Panc1 (cell line): ENCODE measurements around the gene PSMB10. TPM values are rescaled to one million over a fixed set of nuclear protein-coding genes. Genes with fewer than 3 reads are reported as not detected.

Experiments
- ATAC-seq: fragments of 200-7000 bp; cut with Tn5 transposase; 2 replicates; pipeline ENCODE4 v1.9.1; 2020; ENCODE audit warnings: mild to moderate bottlenecking, moderate library complexity
- BruUV-seq: library from RNA; stranded (reverse); fragments of 400-500 nt; replicated peaks from 2 replicates; lab custom pipeline; 2021; lab: Mats Ljungman, UMichigan
- CTCF ChIA-PET: fragments of 300-600 bp; sonication (Branson Sonifier 250); formaldehyde crosslinking; loops from one replicate; lab custom pipeline; 2022; ENCODE audit warnings: antibody characterized with exemption; lab: Charles Lee
- POLR2A ChIA-PET: fragments of 300-600 bp; sonication (Branson Sonifier 250); formaldehyde crosslinking; loops from one replicate; lab custom pipeline; 2022; ENCODE audit warnings: antibody characterized with exemption; lab: Charles Lee
- DNase-seq: peaks from one replicate; pipeline ENCODE4 v3.0.0-alpha.2; 2010; ENCODE audit warnings: low read depth, low spot score
- H3K27ac ChIP-seq: 2 replicates; pipeline ENCODE4 v1.5.1; 2011; ENCODE audit warnings: mild to moderate bottlenecking, low read length, inconsistent platforms
- H3K27me3 ChIP-seq: fragments of 200-500 bp; sonication (Bioruptor generic); 2 replicates; pipeline ENCODE4 v1.6.0; 2014; ENCODE audit warnings: low read length, inconsistent platforms; ENCODE audit not compliant: control insufficient read depth, insufficient read depth
- H3K36me3 ChIP-seq: fragments of 200-500 bp; sonication (Bioruptor generic); 2 replicates; pipeline ENCODE4 v1.5.1; 2014; ENCODE audit warnings: inconsistent platforms, mild to moderate bottlenecking, low read length, moderate library complexity; ENCODE audit not compliant: control insufficient read depth, insufficient read depth
- H3K4me1 ChIP-seq: 2 replicates; pipeline ENCODE4 v1.5.1; 2011; ENCODE audit warnings: inconsistent platforms, mild to moderate bottlenecking, low read length, moderate library complexity; ENCODE audit not compliant: control insufficient read depth, insufficient read depth
- H3K4me3 ChIP-seq, 2 experiments: 2 replicates each; pipeline ENCODE4 v1.5.1; 2011 to 2012; ENCODE audit warnings: low read depth in 2 of 2, low read length in 2 of 2, mild to moderate bottlenecking in 2 of 2, inconsistent platforms in 1 of 2, moderate library complexity in 1 of 2
- H3K9me3 ChIP-seq: fragments of 200-500 bp; sonication (Bioruptor generic); 2 replicates; pipeline ENCODE4 v1.5.1; 2014; ENCODE audit warnings: low read depth, mild to moderate bottlenecking, inconsistent platforms, low read length, moderate library complexity; ENCODE audit not compliant: control insufficient read depth, insufficient read depth
- CTCF ChIP-seq: fragments of 450-650 bp; IDR thresholded peaks from 2 replicates; pipeline ENCODE4 v1.5.1; 2017; ENCODE audit warnings: mild to moderate bottlenecking
- POLR2AphosphoS5 ChIP-seq: IDR thresholded peaks from 2 replicates; pipeline ENCODE4 v1.6.1; 2012; ENCODE audit warnings: mild to moderate bottlenecking, low read depth, low read length, moderate library complexity
- REST ChIP-seq, 2 experiments: IDR thresholded peaks; 2 replicates each; pipeline ENCODE4 v1.6.1; 2011 to 2012; ENCODE audit warnings: low read depth in 2 of 2, control low read depth in 1 of 2, low read length in 1 of 2, mild to moderate bottlenecking in 1 of 2, moderate library complexity in 1 of 2; ENCODE audit not compliant: insufficient read depth in 1 of 2
- SIN3A ChIP-seq: IDR thresholded peaks from 2 replicates; pipeline ENCODE4 v1.6.1; 2012; ENCODE audit warnings: low read depth, mild to moderate bottlenecking, low read length, moderate library complexity, borderline replicate concordance; ENCODE audit not compliant: insufficient read depth
- TCF7L2 ChIP-seq: IDR thresholded peaks from 2 replicates; pipeline ENCODE4 v1.6.1; 2011; ENCODE audit warnings: mild to moderate bottlenecking, low read depth, low read length, inconsistent platforms
- in situ Hi-C: cut with HindIII; loops from 2 replicates; pipeline ENCODE4 v1.10.0; 2016; ENCODE audit warnings: low sequenced_read_pairs, low pct_unique_long_range_greater_than_20kb
- intact Hi-C: fragments of 100-400 bp; cut with micrococcal nuclease; formaldehyde crosslinking; loops from one replicate; pipeline ENCODE4 v1.10.0; 2022; ENCODE audit not compliant: unreplicated experiment
- total RNA-seq: library from RNA; stranded (reverse); gene quantifications from one replicate; pipeline ENCODE4 v1.2.1, GENCODE V29; 2021; ENCODE audit not compliant: unreplicated experiment

The PSMB10 gene
- total RNA-seq, 1 experiment from 2014 or later, result 47.7 TPM

- Histone ChIP-seq H3K36me3 (no peaks in the 10 kb centered on the region), H3K27ac (no peak overlapping the region), H3K4me1 (no peaks in the 10 kb centered on the region), H3K9me3 (no peaks in the 10 kb centered on the region), H3K4me3 (no peak overlapping the region), H3K27me3 (no peaks in the 10 kb centered on the region)
- DNase-seq (no peak), ATAC-seq (no peak)
- in situ Hi-C loops (no loop called here), intact Hi-C loops (no loop called here)
- BruUV-seq, result no TSS peak
- ChIA-PET CTCF (interaction anchor here (0.6 to 0.7 kb wide), 3 partner anchors 76 to 336 kb away, joined by 3 to 8 read pairs (median 4); no protein-coding TSS in a partner anchor), POLR2A (no interaction called here)
- TF ChIP-seq SIN3A, result no peak
- TF ChIP-seq POLR2AphosphoS5, result no peak
- TF ChIP-seq REST (IDR thresholded peaks at IDR 0.05; ENCODE audit: insufficient read depth in 1 of 2, low read depth in 2 of 2, low read length in 1 of 2), result no peak
- no peak for TF ChIP-seq CTCF
- no peak for TF ChIP-seq TCF7L2
These were observed 29.1 kb downstream of the PSMB10 start for GRCh38 chr16:67907397-67908180.

GRCh38 chr16:67902831-67903230 lies 33.8 kb downstream of the PSMB10 start:
- intact Hi-C loops, result no loop called here
- no peaks in the 10 kb centered on the region for H3K9me3 ChIP-seq
- in situ Hi-C loops, result no loop called here
- BruUV-seq, result no TSS peak
- POLR2A ChIA-PET, result no interaction called here
- H3K4me1 ChIP-seq, result no peaks in the 10 kb centered on the region
- no peak for DNase-seq
- no peaks in the 10 kb centered on the region for H3K27me3 ChIP-seq
- H3K4me3 ChIP-seq, result no peak overlapping the region
- no peak overlapping the region for H3K27ac ChIP-seq
- no peak for ATAC-seq
- no peak for TF ChIP-seq REST (IDR thresholded peaks at IDR 0.05; ENCODE audit: insufficient read depth in 1 of 2, low read depth in 2 of 2, low read length in 1 of 2)
- TF ChIP-seq CTCF, result no peak
- no peak for TF ChIP-seq SIN3A
- TF ChIP-seq POLR2AphosphoS5, result no peak
- TF ChIP-seq TCF7L2, result no peak
- no peaks in the 10 kb centered on the region for H3K36me3 ChIP-seq
- CTCF ChIA-PET, result no interaction called here
